GM23338 (cell line): Measurements from ENCODE around the gene ANXA3. TPM values are rescaled to one million over a fixed set of nuclear protein-coding genes. Genes with fewer than 3 reads are reported as not detected.

ENCODE experiments used
- ATAC-seq: fragments of 200-7000 bp; cut with Tn5 transposase; 3 replicates; pipeline ENCODE4 v1.9.1; 2020
- DNase-seq: peaks from one replicate; pipeline ENCODE4 v3.0.0-alpha.2; 2015; ENCODE audit warnings: low spot score
- H2AFZ ChIP-seq: fragments of 200-600 bp; sonication (generic); 2 replicates; pipeline ENCODE4 v1.8.0; 2016; ENCODE audit warnings: antibody characterized with exemption, mild to moderate bottlenecking, moderate library complexity
- H3F3A ChIP-seq: fragments of 200-600 bp; sonication (generic); replicated peaks from 2 replicates; pipeline ENCODE4 v1.8.0; 2017; ENCODE audit warnings: antibody characterized with exemption, mixed run types, low read depth
- H3K27ac ChIP-seq: fragments of 200-600 bp; sonication (generic); 2 replicates; pipeline ENCODE4 v1.6.1; 2016; ENCODE audit warnings: low read depth
- H3K27me3 ChIP-seq: fragments of 200-600 bp; sonication (generic); 2 replicates; pipeline ENCODE4 v1.8.0; 2016; ENCODE audit warnings: mild to moderate bottlenecking, mixed run types, moderate library complexity; ENCODE audit not compliant: insufficient read depth
- H3K36me3 ChIP-seq: fragments of 200-600 bp; sonication (generic); 2 replicates; pipeline ENCODE4 v1.8.0; 2016; ENCODE audit warnings: mild to moderate bottlenecking; ENCODE audit not compliant: insufficient read depth
- H3K4me1 ChIP-seq: fragments of 200-600 bp; sonication (generic); 2 replicates; pipeline ENCODE4 v1.8.0; 2016; ENCODE audit warnings: mild to moderate bottlenecking, moderate library complexity; ENCODE audit not compliant: insufficient read depth
- H3K4me2 ChIP-seq: fragments of 200-600 bp; sonication (generic); 2 replicates; pipeline ENCODE4 v1.7.1; 2017; ENCODE audit warnings: mixed run types
- H3K4me3 ChIP-seq: fragments of 200-600 bp; sonication (generic); 2 replicates; pipeline ENCODE4 v1.6.1; 2016; ENCODE audit warnings: mixed run types
- H3K79me2 ChIP-seq: fragments of 200-600 bp; sonication (generic); replicated peaks from 2 replicates; pipeline ENCODE4 v1.8.0; 2017; ENCODE audit warnings: mild to moderate bottlenecking; ENCODE audit not compliant: insufficient read depth
- H3K9me2 ChIP-seq: fragments of 200-600 bp; sonication (generic); 2 replicates; pipeline ENCODE4 v1.8.0; 2017; ENCODE audit not compliant: insufficient read depth
- H4K20me1 ChIP-seq: fragments of 200-600 bp; sonication (generic); replicated peaks from 2 replicates; pipeline ENCODE4 v1.8.0; 2017; ENCODE audit warnings: mild to moderate bottlenecking; ENCODE audit not compliant: insufficient read depth
- H3K27ac Mint-ChIP-seq: 2 replicates; pipeline ENCODE4 v1.8.0; 2020; ENCODE audit warnings: inconsistent platforms, mild to moderate bottlenecking, moderate library complexity, mixed read lengths
- H3K27me3 Mint-ChIP-seq: 3 replicates; pipeline ENCODE4 v1.8.0; 2022; ENCODE audit warnings: low read depth, mild to moderate bottlenecking, moderate library complexity, mixed read lengths, inconsistent platforms; ENCODE audit not compliant: insufficient read depth, poor library complexity
- H3K36me3 Mint-ChIP-seq: 3 replicates; pipeline ENCODE4 v1.8.0; 2021; ENCODE audit warnings: low read depth, mild to moderate bottlenecking, inconsistent platforms, moderate library complexity, mixed read lengths
- H3K4me1 Mint-ChIP-seq: 3 replicates; pipeline ENCODE4 v1.8.0; 2020; ENCODE audit warnings: mild to moderate bottlenecking, inconsistent platforms, mixed read lengths
- H3K4me3 Mint-ChIP-seq: 3 replicates; pipeline ENCODE4 v1.8.0; 2021; ENCODE audit warnings: moderate library complexity, mild to moderate bottlenecking, inconsistent platforms, mixed read lengths
- H3K9me3 Mint-ChIP-seq: 3 replicates; pipeline ENCODE4 v1.8.0; 2020; ENCODE audit warnings: moderate library complexity, mild to moderate bottlenecking, inconsistent platforms, mixed read lengths
- CREB1 ChIP-seq: fragments of 250-450 bp; sonication (Bioruptor Pico); IDR thresholded peaks from 2 replicates; pipeline ENCODE4 v1.5.0; 2020; ENCODE audit warnings: low read depth, mild to moderate bottlenecking, moderate library complexity
- CTCF ChIP-seq, 2 experiments: fragments of 200-600 bp in 1 of 2; sonication (generic) in 1 of 2; conservative IDR thresholded peaks; 2 replicates each; pipeline versions ENCODE4 v1.5.1 to v1.6.1; 2016 to 2017; ENCODE audit warnings: antibody characterized with exemption in 2 of 2, low read depth in 2 of 2, mild to moderate bottlenecking in 2 of 2, moderate library complexity in 1 of 2
- ETS1 ChIP-seq: IDR thresholded peaks from 2 replicates; pipeline ENCODE4 v1.6.1; 2016; ENCODE audit warnings: antibody characterized with exemption
- EZH2 ChIP-seq: fragments of 200-600 bp; sonication (generic); IDR thresholded peaks from one replicate; pipeline ENCODE4 v1.8.0; 2017; ENCODE audit warnings: antibody characterized with exemption, mild to moderate bottlenecking, low read depth; ENCODE audit not compliant: unreplicated experiment
- EZH2phosphoT487 ChIP-seq: fragments of 200-600 bp; sonication (generic); IDR thresholded peaks from one replicate; pipeline ENCODE4 v1.8.1; 2018; ENCODE audit warnings: antibody characterized with exemption; ENCODE audit not compliant: unreplicated experiment
- JUNB ChIP-seq: IDR thresholded peaks from one replicate; pipeline ENCODE4 v1.6.1; 2016; ENCODE audit warnings: antibody characterized with exemption; ENCODE audit not compliant: unreplicated experiment
- NANOG ChIP-seq: IDR thresholded peaks from 2 replicates; pipeline ENCODE4 v1.6.1; 2016; ENCODE audit warnings: antibody characterized with exemption, borderline replicate concordance
- POLR2AphosphoS5 ChIP-seq: IDR thresholded peaks from 2 replicates; pipeline ENCODE4 v1.6.1; 2016; ENCODE audit warnings: antibody characterized with exemption, low read depth
- REST ChIP-seq: IDR thresholded peaks from one replicate; pipeline ENCODE4 v1.6.1; 2018; ENCODE audit warnings: antibody characterized with exemption; ENCODE audit not compliant: unreplicated experiment
- STAT1 ChIP-seq: IDR thresholded peaks from one replicate; pipeline ENCODE4 v1.6.1; 2016; ENCODE audit warnings: antibody characterized with exemption; ENCODE audit not compliant: unreplicated experiment
- ZNF114 ChIP-seq: fragments of 250-450 bp; sonication (Bioruptor Pico); IDR thresholded peaks from 2 replicates; pipeline ENCODE4 v1.5.0; 2020; ENCODE audit warnings: mild to moderate bottlenecking, moderate library complexity
- ZNF331 ChIP-seq: fragments of 250-450 bp; sonication (Bioruptor Pico); IDR thresholded peaks from 2 replicates; pipeline ENCODE4 v1.5.0; 2020; ENCODE audit warnings: low read depth, mild to moderate bottlenecking, moderate library complexity
- polyA plus RNA-seq: library from polyadenylated mRNA; unstranded; fragments of >200 nt; fragmentation: Nextera tagmentation; extraction: Ambion mirVana; gene quantifications from 2 replicates; pipeline ENCODE4 v1.2.1, GENCODE V29; 2016
- total RNA-seq: library from RNA; depleted of rRNA; stranded (reverse); fragments of >200 nt; shearing (Covaris generic); gene quantifications from 2 replicates; pipeline ENCODE4 v1.2.3, GENCODE V29; 2014

Gene ANXA3
- total and polyA plus RNA-seq, 2 experiments from 2014 or later = 20.3 to 31.5 TPM

GRCh38 chr4:78519962-78520361 lies 31.6 kb upstream of the ANXA3 start:
- H3K9me3 Mint-ChIP-seq = no peaks in the 10 kb centered on the region
- Histone ChIP-seq H4K20me1 (no peaks in the 10 kb centered on the region; the same call in 1 of the 2 replicates), H3K9me2 (no peaks in the 10 kb centered on the region), H3K4me1 (no peaks in the 10 kb centered on the region), H3K4me3 (no peak overlapping the region), H3K27ac (no peak overlapping the region), H3K79me2 (no peaks in the 10 kb centered on the region), H3K27me3 (no peaks in the 10 kb centered on the region), H3K4me2 (no peak overlapping the region), H2AFZ (no peak overlapping the region), H3F3A (no peaks in the 10 kb centered on the region), H3K36me3 (peaks cover 19% of the 10 kb centered on the region)
- no peak for ATAC-seq
- TF ChIP-seq STAT1 = no peak
- no peak for TF ChIP-seq ZNF114 (CRISPR knock-in tag)
- no peak for TF ChIP-seq ETS1
- TF ChIP-seq JUNB = no peak
- no peak for TF ChIP-seq CTCF (conservative IDR thresholded peaks at IDR 0.05; ENCODE audit: low read depth in 2 of 2)
- TF ChIP-seq NANOG = no peak
- TF ChIP-seq EZH2phosphoT487 = no peak
- no peak for TF ChIP-seq REST
- TF ChIP-seq EZH2 = no peak
- no peak for TF ChIP-seq CREB1
- peaks cover 4% of the 10 kb centered on the region for H3K27me3 Mint-ChIP-seq
- no peaks in the 10 kb centered on the region for H3K4me1 Mint-ChIP-seq
- no peak for DNase-seq
- no peak overlapping the region for H3K4me3 Mint-ChIP-seq
- H3K27ac Mint-ChIP-seq = no peak overlapping the region
- peaks cover 21% of the 10 kb centered on the region for H3K36me3 Mint-ChIP-seq

- no peak overlapping the region for H3K27ac ChIP-seq
- no peak overlapping the region for H3K4me3 ChIP-seq
- Mint-ChIP-seq H3K4me3 (no peak overlapping the region), H3K4me1 (no peaks in the 10 kb centered on the region), H3K9me3 (no peaks in the 10 kb centered on the region), H3K27me3 (peaks cover 4% of the 10 kb centered on the region), H3K36me3 (peaks cover 16% of the 10 kb centered on the region; the same call in 2 of the 3 replicates), H3K27ac (no peak overlapping the region)
- TF ChIP-seq POLR2AphosphoS5 = no peak
- no peak for TF ChIP-seq STAT1
- TF ChIP-seq REST = no peak
- TF ChIP-seq ZNF331 = no peak
- TF ChIP-seq ETS1 = no peak
- TF ChIP-seq NANOG = no peak
- no peaks in the 10 kb centered on the region for H3K4me1 ChIP-seq
- no peak overlapping the region for H3K4me2 ChIP-seq
- no peak overlapping the region for H2AFZ ChIP-seq
- DNase-seq (no peak), ATAC-seq (no peak)
- no peaks in the 10 kb centered on the region for H3K27me3 ChIP-seq
- no peaks in the 10 kb centered on the region for H3K9me2 ChIP-seq
- no peaks in the 10 kb centered on the region; the same call in 1 of the 2 replicates for H4K20me1 ChIP-seq
- H3K79me2 ChIP-seq = no peaks in the 10 kb centered on the region
- H3K36me3 ChIP-seq = peaks cover 19% of the 10 kb centered on the region
- no peaks in the 10 kb centered on the region for H3F3A ChIP-seq
Observed at GRCh38 chr4:78520808-78521226, 30.8 kb upstream of the ANXA3 start.
